ENCODE data around the gene LTV1.
"Not testable (repeated sequence)": the region's sequence is repeated elsewhere in the genome, so short reads cannot be mapped to it uniquely, and the experiment has no call there.

Gene LTV1

GRCh38 chr6:143863771-143864170 is 20.6 kb downstream of the LTV1 start:
- peaks cover 54% of the 10 kb centered on the region for H3K36me3 Mint-ChIP-seq (ENCODE audit: low read depth)
- no peak overlapping the region for H3K27ac Mint-ChIP-seq
- no peaks in the 10 kb centered on the region for H3K27me3 Mint-ChIP-seq
- no peaks in the 10 kb centered on the region for H3K9me3 Mint-ChIP-seq
- DNase-seq: no peak
- no peak overlapping the region for H3K4me3 Mint-ChIP-seq
- no peak for ATAC-seq
- H3K4me1 Mint-ChIP-seq: no peaks in the 10 kb centered on the region

GRCh38 chr6:143864234-143864633 is 21.1 kb downstream of the LTV1 start, which contains the start of gene ZC2HC1B:
Gene ZC2HC1B, plus strand, starts transcription at chr6:143864474. Its CDS starts 66 bp downstream, at chr6:143864540.
- Mint-ChIP-seq H3K9me3 (no peaks in the 10 kb centered on the region), H3K36me3 (ENCODE audit: low read depth) (peaks cover 49% of the 10 kb centered on the region), H3K4me3 (no peak within 1 kb of the TSS), H3K4me1 (no peaks in the 10 kb centered on the region), H3K27me3 (no peaks in the 10 kb centered on the region), H3K27ac (no peak within 1 kb of the TSS)
- ATAC-seq (no peak), DNase-seq (no peak)

- Mint-ChIP-seq H3K9me3 (no peaks in the 10 kb centered on the region), H3K36me3 (ENCODE audit: low read depth) (peaks cover 31% of the 10 kb centered on the region), H3K27me3 (no peaks in the 10 kb centered on the region), H3K4me3 (no peak overlapping the region), H3K4me1 (peaks cover 3% of the 10 kb centered on the region), H3K27ac (no peak overlapping the region)
- no peak for DNase-seq
- ATAC-seq: no peak
Observed at GRCh38 chr6:143867236-143867635, 24.1 kb downstream of the LTV1 start.

- peaks cover 21% of the 10 kb centered on the region for H3K36me3 Mint-ChIP-seq (ENCODE audit: low read depth)
- H3K4me1 Mint-ChIP-seq: peaks cover 15% of the 10 kb centered on the region
- H3K27me3 Mint-ChIP-seq, H3K4me3 Mint-ChIP-seq, H3K27ac Mint-ChIP-seq, DNase-seq, H3K9me3 Mint-ChIP-seq, ATAC-seq: not testable (repeated sequence)
Observed at GRCh38 chr6:143868808-143869207, 25.7 kb downstream of the LTV1 start.

- H3K36me3 Mint-ChIP-seq (ENCODE audit: low read depth); ATAC-seq; H3K27me3 Mint-ChIP-seq; H3K27ac Mint-ChIP-seq; DNase-seq; H3K4me3 Mint-ChIP-seq: not testable (repeated sequence)
- H3K4me1 Mint-ChIP-seq: peaks cover 19% of the 10 kb centered on the region
- H3K9me3 Mint-ChIP-seq: peaks cover 11% of the 10 kb centered on the region
Observed at GRCh38 chr6:143871202-143871730, 28.1 kb downstream of the LTV1 start.

- H3K9me3 Mint-ChIP-seq: peaks cover 12% of the 10 kb centered on the region
- H3K4me3 Mint-ChIP-seq: no peak overlapping the region
- no peaks in the 10 kb centered on the region for H3K27me3 Mint-ChIP-seq
- DNase-seq: no peak
- H3K4me1 Mint-ChIP-seq: peaks cover 19% of the 10 kb centered on the region
- peak; percentile 96 for ATAC-seq
- peaks cover 2% of the 10 kb centered on the region for H3K36me3 Mint-ChIP-seq (ENCODE audit: low read depth)
- no peak overlapping the region for H3K27ac Mint-ChIP-seq
Observed at GRCh38 chr6:143872201-143872600, 29.1 kb downstream of the LTV1 start.

GRCh38 chr6:143873600-143873999 is 30.5 kb downstream of the LTV1 start:
- not testable (repeated sequence) for H3K36me3 Mint-ChIP-seq (ENCODE audit: low read depth); H3K27ac Mint-ChIP-seq; H3K27me3 Mint-ChIP-seq; ATAC-seq; DNase-seq; H3K4me3 Mint-ChIP-seq
- H3K9me3 Mint-ChIP-seq: peaks cover 13% of the 10 kb centered on the region
- H3K4me1 Mint-ChIP-seq: peaks cover 21% of the 10 kb centered on the region

- ATAC-seq; H3K4me3 Mint-ChIP-seq; DNase-seq; H3K36me3 Mint-ChIP-seq (ENCODE audit: low read depth); H3K27me3 Mint-ChIP-seq: not testable (repeated sequence)
- H3K4me1 Mint-ChIP-seq: peaks cover 21% of the 10 kb centered on the region
- H3K27ac Mint-ChIP-seq: peak overlapping the region; percentile 9
- peaks cover 19% of the 10 kb centered on the region for H3K9me3 Mint-ChIP-seq
Observed at GRCh38 chr6:143874503-143874902, 31.4 kb downstream of the LTV1 start.

GRCh38 chr6:143877584-143878271 is 34.6 kb downstream of the LTV1 start:
- H3K4me3 Mint-ChIP-seq: no peak overlapping the region
- peaks cover 13% of the 10 kb centered on the region for H3K4me1 Mint-ChIP-seq
- no peak for DNase-seq
- ATAC-seq: no peak
- H3K9me3 Mint-ChIP-seq: peaks cover 19% of the 10 kb centered on the region
- H3K36me3 Mint-ChIP-seq (ENCODE audit: low read depth): peaks cover 2% of the 10 kb centered on the region
- H3K27me3 Mint-ChIP-seq: no peaks in the 10 kb centered on the region
- no peak overlapping the region for H3K27ac Mint-ChIP-seq

GRCh38 chr6:143878272-143878760 is 35.2 kb downstream of the LTV1 start:
- no peak for DNase-seq
- no peaks in the 10 kb centered on the region for H3K27me3 Mint-ChIP-seq
- peaks cover 10% of the 10 kb centered on the region for H3K4me1 Mint-ChIP-seq
- no peak for ATAC-seq
- H3K36me3 Mint-ChIP-seq (ENCODE audit: low read depth): peaks cover 2% of the 10 kb centered on the region
- H3K9me3 Mint-ChIP-seq: peaks cover 19% of the 10 kb centered on the region
- no peak overlapping the region for H3K4me3 Mint-ChIP-seq
- no peak overlapping the region for H3K27ac Mint-ChIP-seq

- H3K9me3 Mint-ChIP-seq: peaks cover 15% of the 10 kb centered on the region
- H3K4me1 Mint-ChIP-seq: peaks cover 2% of the 10 kb centered on the region
Observed at GRCh38 chr6:143880412-143880811, 37.3 kb downstream of the LTV1 start.

GRCh38 chr6:143882401-143882930 is 39.3 kb downstream of the LTV1 start:
- peaks cover 2% of the 10 kb centered on the region for H3K4me1 Mint-ChIP-seq
- ATAC-seq (no peak), DNase-seq (no peak)
- no peak overlapping the region for H3K27ac Mint-ChIP-seq
- peaks cover 8% of the 10 kb centered on the region for H3K9me3 Mint-ChIP-seq
- H3K36me3 Mint-ChIP-seq (ENCODE audit: low read depth): no peaks in the 10 kb centered on the region
- no peaks in the 10 kb centered on the region for H3K27me3 Mint-ChIP-seq
- H3K4me3 Mint-ChIP-seq: no peak overlapping the region

More at GRCh38 chr6:143880412-143880811, 37.3 kb downstream of the LTV1 start:
- DNase-seq (no peak), ATAC-seq (no peak)
- H3K4me3 Mint-ChIP-seq: no peak overlapping the region
- peaks cover 2% of the 10 kb centered on the region for H3K36me3 Mint-ChIP-seq (ENCODE audit: low read depth)
- H3K27me3 Mint-ChIP-seq: no peaks in the 10 kb centered on the region
- H3K27ac Mint-ChIP-seq: no peak overlapping the region

- ATAC-seq: no peak
- no peaks in the 10 kb centered on the region for H3K36me3 Mint-ChIP-seq (ENCODE audit: low read depth)
- H3K4me3 Mint-ChIP-seq: no peak overlapping the region
- no peak overlapping the region for H3K27ac Mint-ChIP-seq
- no peaks in the 10 kb centered on the region for H3K4me1 Mint-ChIP-seq
- DNase-seq: no peak
- no peaks in the 10 kb centered on the region for H3K9me3 Mint-ChIP-seq
- no peaks in the 10 kb centered on the region for H3K27me3 Mint-ChIP-seq
Observed at GRCh38 chr6:143884216-143884900, 41.2 kb downstream of the LTV1 start.

GRCh38 chr6:143885116-143885515 is 42.0 kb downstream of the LTV1 start:
- H3K27ac Mint-ChIP-seq: no peak overlapping the region
- H3K27me3 Mint-ChIP-seq: no peaks in the 10 kb centered on the region
- H3K4me1 Mint-ChIP-seq: no peaks in the 10 kb centered on the region
- ATAC-seq: no peak
- no peak overlapping the region for H3K4me3 Mint-ChIP-seq
- H3K9me3 Mint-ChIP-seq: no peaks in the 10 kb centered on the region
- DNase-seq: no peak
- no peaks in the 10 kb centered on the region for H3K36me3 Mint-ChIP-seq (ENCODE audit: low read depth)

- H3K27me3 Mint-ChIP-seq: no peaks in the 10 kb centered on the region
- no peaks in the 10 kb centered on the region for H3K36me3 Mint-ChIP-seq (ENCODE audit: low read depth)
- no peak for ATAC-seq
- H3K27ac Mint-ChIP-seq: no peak overlapping the region
- H3K4me3 Mint-ChIP-seq: no peak overlapping the region
- DNase-seq: no peak
- H3K4me1 Mint-ChIP-seq: no peaks in the 10 kb centered on the region
- no peaks in the 10 kb centered on the region for H3K9me3 Mint-ChIP-seq
Observed at GRCh38 chr6:143894655-143895054, 51.5 kb downstream of the LTV1 start.

All from activated naive CD8-positive, alpha-beta T cell treated with anti-CD3 and anti-CD28 coated beads, Interleukin-2, amount 50 U/mL, for 24 hours (primary cell).